ENCODE results near the gene IL10.
"Not testable (repeated sequence)": the region's sequence is repeated elsewhere in the genome, so short reads cannot be mapped to it uniquely, and the experiment has no call there.

Gene IL10

DNA sequence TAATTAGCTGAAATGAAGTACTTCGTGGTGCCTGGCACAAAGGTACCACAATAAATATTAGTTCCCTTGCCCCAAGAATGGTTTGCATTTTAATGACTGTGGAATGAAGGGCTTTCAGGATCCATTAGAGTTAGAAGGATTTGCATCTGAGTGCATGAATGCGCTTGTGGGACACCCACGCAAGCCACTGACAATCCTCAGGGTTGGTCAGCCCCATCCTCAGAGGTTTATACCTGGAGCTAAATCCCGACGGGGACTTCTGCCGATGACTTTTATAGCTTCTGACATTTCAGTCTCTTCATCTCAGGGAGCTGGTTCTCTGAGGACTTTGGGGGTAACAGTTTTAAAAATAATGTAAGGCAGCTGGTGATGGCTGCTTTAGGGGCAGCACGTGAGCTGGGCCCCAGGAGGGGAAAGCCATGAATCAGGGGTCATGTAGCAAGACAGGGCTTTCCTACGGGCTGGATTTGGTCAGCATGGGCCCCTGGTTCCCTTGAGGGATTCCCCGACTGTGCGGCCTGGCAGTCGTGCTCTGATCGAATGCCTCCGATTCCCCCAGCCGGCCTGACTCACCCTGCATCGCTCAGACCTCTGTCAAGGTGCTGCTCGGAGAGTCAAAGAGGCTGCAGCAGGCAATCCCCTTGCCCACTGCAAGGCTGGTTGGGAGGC is 20.8 kb upstream of the IL10 start:
- DNase-seq, result peak in 1 of 2 experiments; percentile 15

DNA sequence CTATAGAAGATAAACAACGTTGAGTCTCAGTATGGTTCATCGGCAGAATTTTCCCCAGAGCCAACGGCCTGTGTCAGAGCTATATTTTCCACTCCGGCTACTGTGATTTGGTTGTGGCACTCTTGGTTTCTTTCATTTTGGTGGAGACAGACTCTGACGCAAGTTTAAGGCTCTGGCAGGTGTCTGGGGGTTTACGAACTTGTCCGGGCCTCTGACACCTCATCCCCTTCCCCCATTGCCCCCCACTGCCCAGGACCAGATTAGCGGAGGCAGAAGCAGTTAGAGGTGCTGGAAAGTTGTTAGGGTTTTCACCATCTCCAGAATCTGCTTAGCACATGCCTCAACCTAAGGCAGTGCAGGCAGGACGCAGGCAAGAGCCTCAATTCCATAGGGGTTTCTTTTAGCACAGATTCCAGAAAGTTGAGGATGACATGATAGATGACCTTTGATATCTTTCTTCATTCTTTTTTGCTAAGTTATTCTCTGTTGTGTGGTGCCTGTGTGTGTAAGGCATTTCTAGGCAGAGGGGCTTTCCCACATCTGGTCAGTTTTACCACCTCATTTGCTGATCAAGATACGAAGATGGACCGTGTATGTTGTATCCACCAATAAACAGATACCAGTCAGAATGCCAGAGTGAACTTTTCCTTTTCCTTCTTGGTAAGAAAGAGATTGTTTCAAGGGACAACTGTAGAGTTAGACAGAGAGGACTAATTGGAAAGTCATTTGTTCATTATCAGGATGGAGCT is 18.4 kb upstream of the IL10 start:
- DNase-seq, result no peak

DNA sequence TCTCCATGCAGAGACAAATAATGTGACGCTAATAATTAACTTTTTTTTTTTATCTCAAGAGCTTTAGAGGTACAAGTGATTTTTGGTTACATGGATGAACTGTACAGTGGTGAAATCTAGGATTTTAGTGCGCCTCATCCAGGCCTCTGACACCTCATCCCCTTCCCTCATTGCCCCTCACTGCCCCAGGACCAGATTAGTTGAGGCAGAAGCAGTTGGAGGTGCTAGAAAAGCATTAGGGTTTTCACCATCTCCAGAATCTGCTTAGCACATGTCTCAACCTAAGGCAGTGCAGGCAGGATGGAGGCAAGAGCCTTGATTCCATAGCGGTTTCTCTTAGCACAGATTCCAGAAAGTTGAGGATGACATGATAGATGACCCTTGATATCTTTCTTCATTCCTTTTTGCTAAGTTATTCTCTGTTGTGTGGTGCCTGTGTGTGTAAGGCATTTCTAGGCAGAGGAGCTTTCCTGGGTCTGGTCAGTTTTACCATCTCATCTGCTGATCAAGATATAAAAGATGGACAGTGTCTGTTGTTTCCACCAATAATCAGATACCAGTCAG is 16.3 kb upstream of the IL10 start:
- no peak for DNase-seq

DNA sequence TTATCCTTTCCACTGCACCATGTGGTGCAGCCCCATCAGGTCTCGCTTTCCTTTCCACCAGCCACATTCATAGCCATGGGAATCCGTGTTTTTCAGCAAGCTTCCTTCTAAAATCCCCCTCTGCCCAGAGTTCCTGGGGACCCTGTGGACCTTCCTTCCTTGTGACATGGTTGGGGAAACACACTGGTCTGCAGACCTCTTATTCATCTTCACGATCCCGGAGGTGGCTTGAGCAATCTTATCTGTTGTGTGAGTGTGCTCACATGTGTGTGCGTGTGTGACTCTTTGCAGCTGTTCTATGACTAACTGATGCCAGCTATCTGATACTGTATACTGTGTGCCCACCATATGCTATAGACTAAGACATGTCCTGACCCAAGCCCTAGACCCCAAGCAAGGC is 15.6 kb upstream of the IL10 start:
- DNase-seq, result no peak

DNA sequence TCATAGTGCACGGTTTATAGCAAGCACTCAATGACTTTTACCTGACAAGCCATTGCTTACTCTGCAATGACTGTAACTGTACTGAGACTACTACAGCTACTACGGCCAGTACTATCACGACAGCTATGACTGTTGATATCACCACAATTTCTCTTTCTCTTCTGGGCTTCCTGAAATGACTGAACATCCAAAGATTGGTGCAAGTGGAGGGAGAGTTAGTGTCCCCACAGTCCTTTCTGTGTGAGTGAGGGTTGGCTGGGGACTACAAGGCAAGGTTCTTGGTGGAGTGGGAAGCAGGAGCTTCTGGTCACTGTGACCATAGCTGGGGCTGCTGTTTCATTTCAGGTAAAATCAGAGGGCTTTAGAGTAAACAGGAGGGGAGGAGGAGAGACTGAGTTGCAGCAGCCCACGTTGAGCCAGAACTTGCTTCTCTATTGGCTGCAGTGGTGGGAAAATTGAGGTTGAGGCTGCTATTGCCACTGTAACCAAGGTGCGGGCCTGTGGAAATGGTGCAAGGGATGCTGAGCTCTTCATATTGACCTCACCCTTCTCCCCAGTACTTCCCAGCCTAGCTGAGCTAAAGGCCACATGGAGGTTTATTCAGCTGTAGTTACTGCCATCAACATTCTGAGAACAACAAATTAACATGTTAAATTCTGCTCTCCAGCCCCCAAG is 14.1 kb upstream of the IL10 start:
- no peak for DNase-seq

DNA sequence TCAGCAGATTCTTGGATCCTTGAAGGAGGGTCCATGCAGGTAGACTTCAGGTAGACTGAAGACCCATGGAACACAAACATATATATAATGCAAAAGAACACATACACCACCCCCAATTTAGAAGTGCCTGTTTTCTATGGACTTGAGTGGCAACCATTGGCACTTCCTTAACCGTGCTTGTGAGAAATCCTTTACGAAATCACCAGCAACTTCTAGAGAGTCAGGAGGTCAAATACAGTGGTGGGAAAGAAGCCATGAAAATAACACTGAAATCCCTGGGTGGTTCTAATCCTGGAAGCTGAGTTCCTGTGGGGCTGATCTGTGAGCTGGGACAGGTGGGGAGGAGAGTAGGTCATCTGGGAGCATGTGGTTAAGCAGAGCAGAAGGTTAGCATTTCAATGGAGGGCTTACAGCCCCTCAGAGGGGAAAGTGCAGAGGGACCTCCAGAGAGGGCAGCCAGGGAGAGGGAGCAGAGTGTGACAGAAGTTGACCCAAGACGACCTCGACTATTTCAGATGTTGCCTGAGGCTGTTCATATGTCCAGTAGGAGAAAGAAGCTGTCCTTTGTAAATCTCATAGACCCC is 13.0 kb upstream of the IL10 start:
- no peak for DNase-seq

DNA sequence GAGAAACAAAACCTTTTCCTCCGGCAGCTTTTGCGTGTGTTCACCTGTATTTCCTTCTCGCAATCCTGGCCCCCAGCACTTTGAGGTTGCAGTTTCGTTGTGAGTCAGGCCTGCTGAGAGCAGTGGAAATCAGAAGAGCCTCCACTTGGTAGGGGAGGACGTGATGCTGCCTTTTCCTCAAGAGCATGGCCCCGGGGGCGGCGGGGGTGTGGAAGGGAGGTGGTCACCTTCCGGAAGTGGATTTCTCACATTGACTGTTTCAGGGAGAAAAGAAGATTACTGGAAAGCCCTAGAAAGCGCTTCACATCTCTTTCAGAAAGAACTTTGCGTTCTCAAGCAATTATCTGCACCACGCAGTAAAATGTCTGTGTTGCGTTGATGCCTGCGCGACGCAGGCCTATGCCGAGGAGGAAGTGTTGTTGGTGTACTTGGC is 12.2 kb upstream of the IL10 start:
- no peak for DNase-seq

DNA sequence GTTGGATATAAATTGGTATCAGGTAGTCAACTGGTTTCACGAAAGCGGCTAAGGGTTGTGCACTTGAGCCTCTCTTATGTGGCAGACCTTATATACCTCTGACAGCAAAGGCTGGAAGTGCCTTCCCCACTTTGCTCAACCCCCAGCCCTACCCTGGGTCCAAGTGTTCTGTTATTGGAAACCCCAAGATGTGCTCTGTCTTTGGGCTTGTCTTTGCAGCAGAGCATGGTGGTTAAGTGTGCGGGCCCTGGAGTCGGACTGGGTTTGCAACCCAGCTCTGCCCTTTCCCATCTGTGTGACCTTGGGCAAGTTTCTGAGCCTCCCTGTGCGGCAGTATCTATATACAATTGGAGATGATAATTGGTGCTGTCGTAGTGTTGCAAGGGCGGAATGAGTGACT is 11.2 kb upstream of the IL10 start:
- no peak for DNase-seq

DNA sequence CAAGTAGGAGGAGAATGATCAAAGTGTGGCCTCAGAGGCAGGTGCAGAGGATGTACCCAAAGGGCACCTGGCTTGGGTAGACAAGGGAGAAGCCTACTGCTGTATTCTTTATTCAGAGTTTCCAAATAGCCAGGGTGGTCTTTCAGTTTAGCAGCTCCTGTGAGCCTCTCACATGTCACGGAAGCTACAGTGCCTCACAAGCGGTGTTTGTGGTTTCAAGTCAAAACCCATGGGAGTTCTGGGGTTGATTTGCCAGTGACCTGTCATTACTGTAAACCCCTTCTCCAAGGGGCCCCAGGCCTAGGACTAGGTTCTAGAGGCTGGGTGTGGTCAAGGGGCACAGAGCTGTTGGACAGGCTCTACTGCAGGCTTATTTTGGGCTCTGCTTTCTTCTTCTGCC is 10.2 kb upstream of the IL10 start:
- no peak for DNase-seq

DNA sequence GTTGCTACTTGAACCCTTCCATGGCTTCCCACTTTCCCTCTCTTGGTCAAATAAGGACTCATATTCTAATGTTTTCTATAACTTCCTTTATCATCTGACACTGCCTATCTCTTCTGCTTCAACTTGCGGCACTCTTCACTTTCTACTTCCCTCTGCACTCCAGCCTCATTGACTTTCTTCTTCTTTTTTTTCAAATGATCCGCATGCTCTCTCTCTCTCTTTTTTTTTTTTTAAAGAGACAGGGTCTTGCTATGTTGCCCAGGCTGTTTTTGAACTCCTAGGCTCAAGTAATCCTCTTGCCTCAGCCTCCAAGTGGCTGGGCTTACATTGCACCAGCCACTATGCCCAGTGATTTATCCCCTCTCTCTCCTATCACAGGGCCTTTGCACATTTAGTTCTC is 7.3 kb upstream of the IL10 start:
- DNase-seq, result no peak

DNA sequence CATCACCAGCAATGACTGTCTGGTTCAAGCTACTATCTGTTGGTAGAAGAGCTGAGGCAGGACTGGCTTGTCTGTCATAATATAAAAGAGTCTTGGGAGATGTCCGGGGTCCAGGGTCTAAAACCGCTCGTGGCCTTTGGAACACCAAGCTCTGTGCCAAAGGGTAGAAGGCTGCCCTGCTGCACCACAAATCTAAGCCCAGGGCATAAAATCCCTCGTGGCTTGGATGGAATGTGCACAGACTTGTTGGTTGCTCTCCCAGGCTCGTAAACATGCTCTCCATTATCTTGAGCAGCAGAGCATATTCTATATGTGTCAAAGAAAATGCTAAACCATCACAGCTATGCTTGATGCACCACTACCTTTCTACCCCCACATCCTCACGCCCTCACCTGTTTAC is 6.6 kb upstream of the IL10 start:
- peak in 1 of 2 experiments; percentile 6 for DNase-seq

DNA sequence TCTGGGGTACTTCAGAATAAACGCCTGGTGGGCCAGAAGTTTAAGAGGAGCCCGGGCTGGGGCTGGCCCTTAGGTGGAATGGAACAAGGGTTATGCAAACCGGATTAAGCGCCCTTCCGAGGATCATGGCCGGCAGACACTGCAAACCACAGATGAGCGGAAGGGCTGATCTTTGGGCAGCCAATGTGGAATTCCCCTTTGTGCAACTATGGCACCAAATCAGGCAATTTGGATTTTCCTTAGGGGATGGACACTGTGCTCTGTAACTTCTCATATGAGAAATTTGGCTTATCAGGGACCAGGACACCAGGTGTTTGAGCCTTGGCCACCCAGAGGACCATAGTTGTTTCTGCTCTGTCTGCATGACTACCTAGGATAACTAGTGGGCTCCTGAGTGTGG is 5.7 kb upstream of the IL10 start:
- no peak for DNase-seq

DNA sequence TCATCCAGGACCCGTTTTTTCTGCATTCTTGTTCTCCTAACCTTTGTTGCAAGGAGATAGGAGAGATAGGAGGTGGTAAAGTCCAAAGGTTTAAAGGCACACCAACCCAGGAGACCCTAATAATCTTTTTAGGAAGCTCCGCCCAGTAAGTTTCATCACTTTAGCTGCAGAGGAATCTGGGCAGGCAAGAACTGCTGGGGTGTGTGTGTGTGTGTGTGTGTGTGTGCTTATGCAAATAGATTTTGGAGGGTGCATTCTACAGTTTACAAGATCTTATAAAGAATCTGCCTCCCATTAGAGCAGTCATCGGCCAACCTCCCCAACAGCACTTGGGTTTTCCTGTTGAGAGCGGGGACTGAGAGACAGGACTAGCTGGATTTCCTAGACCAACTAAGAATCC is 3.9 kb upstream of the IL10 start:
- DNase-seq, result peak in 1 of 2 experiments; percentile 19

DNA sequence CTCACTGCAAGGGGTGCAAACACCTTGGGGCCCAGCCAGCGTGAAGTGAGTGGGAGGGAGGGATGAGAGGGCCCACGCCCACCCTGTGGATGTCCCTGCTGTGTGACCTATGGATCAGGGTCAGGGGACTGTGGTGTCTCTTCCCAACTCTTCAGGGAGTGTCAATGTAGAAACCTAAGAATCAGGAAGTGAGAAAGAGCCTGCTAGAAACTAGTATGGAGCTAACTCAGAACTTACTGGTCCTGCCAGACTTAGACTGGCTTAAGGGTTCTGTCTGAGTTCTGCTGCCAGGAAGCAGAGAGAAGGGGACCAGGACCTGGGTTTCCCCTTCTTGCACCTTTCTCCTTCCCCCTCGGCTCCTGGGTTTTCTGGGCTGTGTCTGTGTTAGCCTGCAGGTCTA is 1.8 kb upstream of the IL10 start:
- no peak for DNase-seq

DNA sequence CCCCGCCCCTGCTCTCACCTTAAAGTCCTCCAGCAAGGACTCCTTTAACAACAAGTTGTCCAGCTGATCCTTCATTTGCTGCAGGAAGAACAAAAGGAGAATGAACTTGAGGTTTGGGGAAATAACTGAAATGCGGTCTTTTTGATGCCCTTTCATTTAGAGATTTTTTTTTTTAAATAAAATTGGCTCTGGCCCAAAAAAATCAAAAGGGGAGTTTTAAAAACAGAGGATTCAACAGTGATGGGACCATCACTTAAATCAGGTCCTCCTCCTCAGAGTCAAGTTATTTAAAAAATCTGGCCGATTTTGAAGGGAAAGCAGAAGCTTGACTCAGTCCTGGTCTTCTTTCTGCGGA is 979 bp downstream of the IL10 start:
- no peak for DNase-seq

DNA sequence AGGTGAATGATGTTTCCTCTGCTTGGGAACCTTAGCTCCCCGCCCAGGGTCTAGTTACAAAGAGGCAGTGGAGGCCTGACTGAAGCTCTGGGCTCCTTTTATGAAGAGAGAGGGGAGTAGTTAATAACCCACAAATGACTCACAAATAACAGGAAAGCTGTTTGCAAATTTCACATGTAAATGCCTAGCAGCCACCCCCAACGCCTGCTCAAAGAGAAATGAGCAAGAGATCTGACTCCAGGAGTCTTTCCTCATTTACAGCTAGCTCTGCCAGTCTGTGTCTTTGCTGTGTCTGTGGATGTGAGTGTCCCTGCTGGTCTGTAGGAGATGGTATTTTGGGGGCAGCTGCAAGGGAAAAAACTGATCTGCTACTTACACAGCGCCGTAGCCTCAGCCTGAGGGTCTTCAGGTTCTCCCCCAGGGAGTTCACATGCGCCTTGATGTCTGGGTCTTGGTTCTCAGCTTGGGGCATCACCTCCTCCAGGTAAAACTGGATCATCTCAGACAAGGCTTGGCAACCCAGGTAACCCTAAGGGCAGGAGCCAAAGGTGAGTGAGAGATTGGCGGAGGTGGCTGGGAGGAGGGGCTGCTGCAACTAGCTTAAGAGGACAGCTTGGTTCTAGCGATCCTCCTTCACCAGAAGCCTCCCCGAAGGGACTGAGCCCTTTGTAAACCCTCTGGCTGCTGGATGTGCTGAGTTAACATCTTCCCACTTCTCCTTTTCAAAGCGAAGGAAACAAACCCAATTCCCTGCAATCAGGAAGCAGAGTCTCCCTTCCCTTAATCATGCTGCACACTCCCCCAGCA is 1.6 kb downstream of the IL10 start, which contains the start of gene IL19:
Gene IL19, plus strand, starts transcription at position 243 of the 807 bp plus-strand sequence. CDS start 65,890 bp downstream, outside the sequence.
- peak; percentile 66 to 80 for DNase-seq

DNA sequence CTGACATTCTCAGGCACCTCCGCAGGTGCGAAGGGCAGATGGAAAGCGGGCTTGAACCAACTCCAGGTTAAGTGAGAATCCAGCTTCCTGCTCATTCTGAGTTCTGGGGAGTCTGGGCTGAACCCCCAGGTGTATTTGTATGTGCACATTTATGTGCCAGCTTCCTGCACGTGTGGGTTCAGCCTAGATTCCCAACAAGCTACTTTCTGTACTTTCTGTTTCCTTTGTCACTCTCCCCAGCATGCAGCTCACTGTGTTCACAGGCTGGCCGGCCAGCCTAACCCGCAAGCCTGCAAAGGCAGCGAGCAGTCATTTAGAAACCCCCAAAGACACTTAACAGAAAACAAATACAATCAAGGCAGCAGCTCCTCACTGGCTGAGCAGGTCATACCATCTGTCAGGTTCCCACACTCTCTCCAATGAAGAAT is 3.0 kb downstream of the IL10 start:
- no peak for DNase-seq

DNA sequence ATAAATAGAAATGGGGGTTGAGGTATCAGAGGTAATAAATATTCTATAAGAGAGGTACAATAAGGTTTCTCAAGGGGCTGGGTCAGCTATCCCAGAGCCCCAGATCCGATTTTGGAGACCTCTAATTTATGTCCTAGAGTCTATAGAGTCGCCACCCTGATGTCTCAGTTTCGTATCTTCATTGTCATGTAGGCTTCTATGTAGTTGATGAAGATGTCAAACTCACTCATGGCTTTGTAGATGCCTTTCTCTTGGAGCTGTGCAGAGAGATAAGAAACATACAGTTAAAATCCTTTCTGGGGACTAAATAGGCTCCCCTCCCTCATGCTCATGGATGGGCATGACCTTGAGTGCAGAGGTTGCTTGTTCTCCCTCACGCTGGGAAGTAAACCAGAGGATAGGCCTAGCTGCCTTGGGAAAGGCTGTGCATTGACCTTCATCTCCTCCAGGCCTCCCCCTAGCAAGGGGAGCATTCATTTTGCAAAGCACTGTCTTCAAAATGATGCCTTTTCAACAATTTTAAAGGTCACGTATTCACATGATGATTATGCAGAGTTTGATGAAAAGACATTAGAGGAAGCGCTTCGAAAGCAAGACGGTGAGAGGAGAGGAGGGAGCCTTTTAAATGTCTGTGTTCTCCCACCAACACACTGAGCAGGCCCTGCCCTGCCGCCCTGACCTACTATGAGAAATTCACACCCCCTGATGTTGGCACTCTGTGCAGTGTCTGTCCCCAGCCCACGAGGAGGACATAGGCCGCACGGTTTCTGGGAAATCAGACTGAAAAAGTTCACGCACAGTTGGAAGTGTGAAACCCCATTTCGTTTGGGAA is 3.6 kb downstream of the IL10 start:
- DNase-seq, result no peak

DNA sequence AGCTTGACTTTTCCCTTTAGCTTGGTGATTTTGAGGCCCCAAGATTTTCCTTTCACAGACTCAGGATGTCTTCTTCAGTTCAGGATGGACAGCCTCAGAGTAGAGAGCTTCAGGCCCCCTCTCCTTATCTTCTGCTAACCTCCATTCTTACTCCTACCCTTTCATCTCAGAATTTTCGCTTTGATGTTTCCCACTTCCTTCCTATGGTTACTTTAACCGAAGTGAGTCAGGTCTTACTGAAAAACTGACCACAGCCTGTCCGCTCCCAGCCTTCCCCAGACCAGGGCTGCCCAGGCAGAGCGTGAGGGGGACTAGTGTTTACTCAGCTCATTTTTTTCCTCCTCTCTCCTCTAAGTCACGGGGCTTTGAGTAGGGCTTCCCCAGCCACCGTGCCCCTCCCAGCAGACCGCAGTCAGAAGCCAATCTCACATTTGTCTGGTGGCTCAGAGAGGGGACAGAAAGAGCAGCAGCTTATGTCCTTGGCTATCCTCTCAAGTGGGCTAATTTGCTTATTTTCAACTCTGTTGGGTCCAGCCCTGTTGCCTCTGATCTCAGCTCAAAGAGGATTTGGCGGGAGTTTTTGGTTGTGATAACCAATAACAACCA is 5.9 kb downstream of the IL10 start:
- DNase-seq, result no peak

DNA sequence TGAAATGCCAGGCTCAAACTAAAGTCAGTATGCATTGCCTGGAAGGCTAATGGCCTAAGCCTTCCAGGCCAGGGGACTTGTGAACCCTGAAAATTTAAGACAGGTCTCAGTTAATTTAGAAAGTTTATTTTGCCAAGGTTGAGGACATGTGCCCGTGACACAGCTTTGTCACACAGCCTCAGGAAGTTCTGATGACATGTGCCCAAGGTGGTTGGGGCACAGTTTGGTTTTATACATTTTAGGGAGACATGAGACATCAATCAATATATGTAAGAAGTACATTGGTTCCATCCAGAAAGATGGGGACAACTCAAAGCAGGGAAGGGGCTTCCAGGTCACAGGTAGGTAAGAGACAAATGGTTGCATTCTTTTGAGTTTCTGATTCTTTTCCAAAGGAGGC is 6.5 kb downstream of the IL10 start:
- not testable (repeated sequence) for DNase-seq

DNA sequence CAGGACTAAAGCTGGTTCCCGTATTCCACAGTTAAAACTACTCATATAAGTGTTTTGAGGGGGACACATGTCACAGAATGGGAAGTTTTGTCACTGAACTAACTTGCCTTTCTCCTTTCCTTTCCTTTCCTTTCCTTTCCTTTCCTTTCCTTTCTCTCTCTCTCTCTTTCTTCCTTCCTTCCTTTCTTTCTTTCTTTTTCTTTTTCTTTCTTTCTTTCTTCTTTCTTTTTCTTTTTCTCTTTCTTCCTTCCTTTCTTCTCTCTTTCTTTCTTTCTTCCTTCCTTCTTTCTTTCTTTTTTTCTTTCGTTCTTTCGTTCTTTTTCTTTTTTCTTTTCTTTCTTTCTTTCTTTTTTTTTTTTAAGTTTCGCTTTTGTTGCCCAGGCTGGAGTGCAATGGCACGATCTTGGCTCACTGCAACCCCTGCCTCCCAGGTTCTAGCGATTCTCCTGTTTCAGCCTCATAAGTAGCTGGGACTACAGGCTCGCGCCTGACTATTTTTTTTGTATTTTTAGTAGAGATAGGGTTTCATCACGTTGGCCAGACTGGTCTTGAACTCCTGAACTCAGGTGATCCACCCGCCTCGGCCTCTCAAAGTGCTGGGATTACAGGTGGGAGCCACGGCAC is 9.4 kb downstream of the IL10 start:
- DNase-seq, result not testable (repeated sequence)
